Stimulated activated CD8-positive, alpha-beta memory T cell treated with anti-CD3 and anti-CD28 coated beads, Interleukin-12 subunit alpha, Interleukin-12 subunit beta, amount 100 ng/mL, for 24 hours (primary cell): ENCODE results near the gene ZNF785.
"Not testable (repeated sequence)": the region's sequence is repeated elsewhere in the genome, so short reads cannot be mapped to it uniquely, and the experiment has no call there.

Experiments
- DNase-seq: peaks from one replicate; pipeline ENCODE4 v3.0.0-alpha.2; 2020; ENCODE audit errors: extremely low read depth

Gene ZNF785

GRCh38 chr16:30565984-30566383 lies 19.5 kb downstream of the ZNF785 start:
- no peak for DNase-seq

- no peak for DNase-seq
Observed at GRCh38 chr16:30565526-30565925, 20.0 kb downstream of the ZNF785 start.

GRCh38 chr16:30562021-30562420 lies 23.5 kb downstream of the ZNF785 start:
- no peak for DNase-seq

GRCh38 chr16:30561089-30561816 lies 24.2 kb downstream of the ZNF785 start:
- DNase-seq, result no peak

- DNase-seq, result no peak
Observed at GRCh38 chr16:30559690-30560089, 25.8 kb downstream of the ZNF785 start.

GRCh38 chr16:30558789-30559377 lies 26.6 kb downstream of the ZNF785 start:
- DNase-seq, result no peak

GRCh38 chr16:30557957-30558788 lies 27.3 kb downstream of the ZNF785 start, which contains the start of gene ZNF764:
TSS of gene ZNF764 (minus strand) at chr16:30558374. CDS start at chr16:30558182, 192 bp downstream.
- peak; percentile 95 for DNase-seq

GRCh38 chr16:30557707-30557956 lies 27.9 kb downstream of the ZNF785 start:
- no peak for DNase-seq

GRCh38 chr16:30556125-30556473 lies 29.4 kb downstream of the ZNF785 start:
- no peak for DNase-seq

- no peak for DNase-seq
Observed at GRCh38 chr16:30555315-30556124, 30.0 kb downstream of the ZNF785 start.

- no peak for DNase-seq
Observed at GRCh38 chr16:30554557-30555314, 30.8 kb downstream of the ZNF785 start.

- no peak for DNase-seq
Observed at GRCh38 chr16:30553393-30553899, 32.1 kb downstream of the ZNF785 start.

- DNase-seq, result no peak
Observed at GRCh38 chr16:30552956-30553355, 32.5 kb downstream of the ZNF785 start.

- DNase-seq, result no peak
Observed at GRCh38 chr16:30551781-30552180, 33.7 kb downstream of the ZNF785 start.

GRCh38 chr16:30548416-30549253 lies 36.9 kb downstream of the ZNF785 start:
- DNase-seq, result no peak

GRCh38 chr16:30546115-30546514 lies 39.4 kb downstream of the ZNF785 start:
- DNase-seq, result no peak

- no peak for DNase-seq
Observed at GRCh38 chr16:30543067-30543466, 42.4 kb downstream of the ZNF785 start.

- DNase-seq, result no peak
Observed at GRCh38 chr16:30541502-30542329, 43.8 kb downstream of the ZNF785 start.

GRCh38 chr16:30540916-30541464 lies 44.5 kb downstream of the ZNF785 start:
- DNase-seq, result not testable (repeated sequence)
